GM23338 (cell line): ENCODE measurements around the gene TAF1B.

ENCODE experiments used
- CREB1 ChIP-seq: fragments of 250-450 bp; sonication (Bioruptor Pico); IDR thresholded peaks from 2 replicates; pipeline ENCODE4 v1.5.0; 2020; ENCODE audit warnings: low read depth, mild to moderate bottlenecking, moderate library complexity
- EZH2 ChIP-seq: fragments of 200-600 bp; sonication (generic); IDR thresholded peaks from one replicate; pipeline ENCODE4 v1.8.0; 2017; ENCODE audit warnings: antibody characterized with exemption, mild to moderate bottlenecking, low read depth; ENCODE audit not compliant: unreplicated experiment
- EZH2phosphoT487 ChIP-seq: fragments of 200-600 bp; sonication (generic); IDR thresholded peaks from one replicate; pipeline ENCODE4 v1.8.1; 2018; ENCODE audit warnings: antibody characterized with exemption; ENCODE audit not compliant: unreplicated experiment
- JUNB ChIP-seq: IDR thresholded peaks from one replicate; pipeline ENCODE4 v1.6.1; 2016; ENCODE audit warnings: antibody characterized with exemption; ENCODE audit not compliant: unreplicated experiment
- ZNF331 ChIP-seq: fragments of 250-450 bp; sonication (Bioruptor Pico); IDR thresholded peaks from 2 replicates; pipeline ENCODE4 v1.5.0; 2020; ENCODE audit warnings: low read depth, mild to moderate bottlenecking, moderate library complexity
- TF ChIP-seq, protein P1 (sequence below), 2 experiments: fragments of 200-600 bp in 1 of 2; sonication (generic) in 1 of 2; conservative IDR thresholded peaks; 2 replicates each; pipeline versions ENCODE4 v1.5.1 to v1.6.1; 2016 to 2017; ENCODE audit warnings: antibody characterized with exemption in 2 of 2, low read depth in 2 of 2, mild to moderate bottlenecking in 2 of 2, moderate library complexity in 1 of 2

DNA sequence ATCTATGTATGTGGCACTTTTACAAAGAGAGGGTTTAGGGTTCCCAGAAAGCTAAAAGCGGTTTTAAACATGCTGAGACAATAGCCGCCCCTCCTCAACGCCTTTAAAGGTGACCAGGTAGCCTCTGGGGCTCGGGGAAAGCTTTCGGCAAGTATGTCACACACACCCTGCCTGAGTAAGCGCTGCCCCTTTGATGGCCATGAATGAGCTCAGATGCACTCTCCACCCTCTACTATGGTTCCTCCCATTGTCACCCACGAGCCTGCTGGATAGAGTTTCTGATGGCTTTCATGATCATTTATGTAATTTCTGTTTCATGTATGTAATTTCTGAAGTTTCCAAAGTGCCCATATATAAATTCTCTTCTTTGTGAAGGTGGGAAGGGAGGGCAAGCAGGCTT, 64.1 kb downstream of the TAF1B start:
- TF ChIP-seq, protein P1, sequence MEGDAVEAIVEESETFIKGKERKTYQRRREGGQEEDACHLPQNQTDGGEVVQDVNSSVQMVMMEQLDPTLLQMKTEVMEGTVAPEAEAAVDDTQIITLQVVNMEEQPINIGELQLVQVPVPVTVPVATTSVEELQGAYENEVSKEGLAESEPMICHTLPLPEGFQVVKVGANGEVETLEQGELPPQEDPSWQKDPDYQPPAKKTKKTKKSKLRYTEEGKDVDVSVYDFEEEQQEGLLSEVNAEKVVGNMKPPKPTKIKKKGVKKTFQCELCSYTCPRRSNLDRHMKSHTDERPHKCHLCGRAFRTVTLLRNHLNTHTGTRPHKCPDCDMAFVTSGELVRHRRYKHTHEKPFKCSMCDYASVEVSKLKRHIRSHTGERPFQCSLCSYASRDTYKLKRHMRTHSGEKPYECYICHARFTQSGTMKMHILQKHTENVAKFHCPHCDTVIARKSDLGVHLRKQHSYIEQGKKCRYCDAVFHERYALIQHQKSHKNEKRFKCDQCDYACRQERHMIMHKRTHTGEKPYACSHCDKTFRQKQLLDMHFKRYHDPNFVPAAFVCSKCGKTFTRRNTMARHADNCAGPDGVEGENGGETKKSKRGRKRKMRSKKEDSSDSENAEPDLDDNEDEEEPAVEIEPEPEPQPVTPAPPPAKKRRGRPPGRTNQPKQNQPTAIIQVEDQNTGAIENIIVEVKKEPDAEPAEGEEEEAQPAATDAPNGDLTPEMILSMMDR (conservative IDR thresholded peaks at IDR 0.05; ENCODE audit: low read depth in 2 of 2): no peak
- no peak for TF ChIP-seq EZH2phosphoT487
- no peak for TF ChIP-seq EZH2
- TF ChIP-seq CREB1 (CRISPR knock-in tag): no peak
- TF ChIP-seq JUNB: no peak
- TF ChIP-seq ZNF331: no peak
